Neural crest cell (in vitro differentiated cells): ENCODE results near the gene NUP62. TPM values are rescaled to one million over a fixed set of nuclear protein-coding genes. Genes with fewer than 3 reads are reported as not detected.

Source experiments
- DNase-seq: peaks from one replicate; pipeline ENCODE4 v3.0.0; 2021; ENCODE audit warnings: low read depth, mixed read lengths, low spot score
- H3K27ac Mint-ChIP-seq: one replicate; pipeline ENCODE4 v1.8.0; 2021; ENCODE audit warnings: mild to moderate bottlenecking, mixed read lengths; ENCODE audit not compliant: unreplicated experiment
- H3K27me3 Mint-ChIP-seq: 2 replicates; pipeline ENCODE4 v1.8.0; 2021; ENCODE audit warnings: low read depth, mild to moderate bottlenecking, mixed read lengths
- H3K36me3 Mint-ChIP-seq: 2 replicates; pipeline ENCODE4 v1.8.0; 2021; ENCODE audit warnings: low read depth, mild to moderate bottlenecking, mixed read lengths
- H3K4me1 Mint-ChIP-seq: 2 replicates; pipeline ENCODE4 v1.8.0; 2021; ENCODE audit warnings: mixed read lengths
- H3K4me3 Mint-ChIP-seq: one replicate; pipeline ENCODE4 v1.8.0; 2021; ENCODE audit warnings: mild to moderate bottlenecking, mixed read lengths
- H3K9me3 Mint-ChIP-seq: 2 replicates; pipeline ENCODE4 v1.8.0; 2021; ENCODE audit warnings: mixed read lengths
- CTCF ChIP-seq: fragments of 200-600 bp; sonication (generic); conservative IDR thresholded peaks from 2 replicates; pipeline ENCODE4 v1.5.0; 2021; ENCODE audit warnings: antibody characterized with exemption, mild to moderate bottlenecking
- total RNA-seq: library from RNA; stranded (reverse); gene quantifications from 2 replicates; pipeline ENCODE4 v1.2.1, GENCODE V29; 2021

The NUP62 gene
- total RNA-seq, 1 donor from 2014 or later = 127 TPM

- no peak overlapping the region for H3K27ac Mint-ChIP-seq
- no peaks in the 10 kb centered on the region for H3K9me3 Mint-ChIP-seq
- H3K4me1 Mint-ChIP-seq = peaks cover 25% of the 10 kb centered on the region
- no peaks in the 10 kb centered on the region for H3K27me3 Mint-ChIP-seq
- H3K36me3 Mint-ChIP-seq = peaks cover 1% of the 10 kb centered on the region
- H3K4me3 Mint-ChIP-seq = no peak overlapping the region
- TF ChIP-seq CTCF = no peak
- DNase-seq = peak; percentile 92
Measured at GRCh38 chr19:49876422-49877019, 52.8 kb downstream of the NUP62 start.

- H3K27ac Mint-ChIP-seq = no peak overlapping the region
- H3K27me3 Mint-ChIP-seq = no peaks in the 10 kb centered on the region
- no peak for TF ChIP-seq CTCF
- H3K36me3 Mint-ChIP-seq = no peaks in the 10 kb centered on the region
- H3K4me1 Mint-ChIP-seq = peaks cover 25% of the 10 kb centered on the region
- H3K9me3 Mint-ChIP-seq = no peaks in the 10 kb centered on the region
- no peak overlapping the region for H3K4me3 Mint-ChIP-seq
- DNase-seq = peak; percentile 56
Measured at GRCh38 chr19:49875857-49876421, 53.4 kb downstream of the NUP62 start.

- H3K4me1 Mint-ChIP-seq = peaks cover 30% of the 10 kb centered on the region
Measured at GRCh38 chr19:49875177-49875576, 54.1 kb downstream of the NUP62 start.

GRCh38 chr19:49874503-49875157 lies 54.7 kb downstream of the NUP62 start:
- Mint-ChIP-seq H3K9me3 (no peaks in the 10 kb centered on the region), H3K36me3 (no peaks in the 10 kb centered on the region), H3K4me1 (peaks cover 32% of the 10 kb centered on the region), H3K27ac (no peak overlapping the region), H3K4me3 (peak overlapping the region; percentile 55), H3K27me3 (no peaks in the 10 kb centered on the region)
- no peak for TF ChIP-seq CTCF
- DNase-seq = no peak

More at GRCh38 chr19:49875177-49875576, 54.1 kb downstream of the NUP62 start:
- no peak for TF ChIP-seq CTCF
- no peak for DNase-seq
- Mint-ChIP-seq H3K27ac (no peak overlapping the region), H3K36me3 (no peaks in the 10 kb centered on the region), H3K9me3 (no peaks in the 10 kb centered on the region), H3K27me3 (no peaks in the 10 kb centered on the region), H3K4me3 (no peak overlapping the region)

- no peaks in the 10 kb centered on the region for H3K36me3 Mint-ChIP-seq
- H3K27me3 Mint-ChIP-seq = no peaks in the 10 kb centered on the region
- peaks cover 28% of the 10 kb centered on the region for H3K4me1 Mint-ChIP-seq
- H3K4me3 Mint-ChIP-seq = peak overlapping the region; percentile 55
- TF ChIP-seq CTCF = no peak
- H3K9me3 Mint-ChIP-seq = no peaks in the 10 kb centered on the region
- no peak overlapping the region for H3K27ac Mint-ChIP-seq
- DNase-seq = no peak
Measured at GRCh38 chr19:49873834-49874233, 55.5 kb downstream of the NUP62 start.
